Skeletal muscle cell (primary cell): ENCODE measurements around the gene CDCA5.

Experiments used
- DNase-seq: peaks from one replicate; pipeline ENCODE4 v3.0.0-alpha.2; 2010; ENCODE audit warnings: low read depth
- H3K4me3 ChIP-seq: 2 replicates; pipeline ENCODE4 v1.5.1; 2011; ENCODE audit warnings: low read depth, mild to moderate bottlenecking, control low read depth, low read length, moderate library complexity

The CDCA5 gene, protein sequence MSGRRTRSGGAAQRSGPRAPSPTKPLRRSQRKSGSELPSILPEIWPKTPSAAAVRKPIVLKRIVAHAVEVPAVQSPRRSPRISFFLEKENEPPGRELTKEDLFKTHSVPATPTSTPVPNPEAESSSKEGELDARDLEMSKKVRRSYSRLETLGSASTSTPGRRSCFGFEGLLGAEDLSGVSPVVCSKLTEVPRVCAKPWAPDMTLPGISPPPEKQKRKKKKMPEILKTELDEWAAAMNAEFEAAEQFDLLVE

DNA sequence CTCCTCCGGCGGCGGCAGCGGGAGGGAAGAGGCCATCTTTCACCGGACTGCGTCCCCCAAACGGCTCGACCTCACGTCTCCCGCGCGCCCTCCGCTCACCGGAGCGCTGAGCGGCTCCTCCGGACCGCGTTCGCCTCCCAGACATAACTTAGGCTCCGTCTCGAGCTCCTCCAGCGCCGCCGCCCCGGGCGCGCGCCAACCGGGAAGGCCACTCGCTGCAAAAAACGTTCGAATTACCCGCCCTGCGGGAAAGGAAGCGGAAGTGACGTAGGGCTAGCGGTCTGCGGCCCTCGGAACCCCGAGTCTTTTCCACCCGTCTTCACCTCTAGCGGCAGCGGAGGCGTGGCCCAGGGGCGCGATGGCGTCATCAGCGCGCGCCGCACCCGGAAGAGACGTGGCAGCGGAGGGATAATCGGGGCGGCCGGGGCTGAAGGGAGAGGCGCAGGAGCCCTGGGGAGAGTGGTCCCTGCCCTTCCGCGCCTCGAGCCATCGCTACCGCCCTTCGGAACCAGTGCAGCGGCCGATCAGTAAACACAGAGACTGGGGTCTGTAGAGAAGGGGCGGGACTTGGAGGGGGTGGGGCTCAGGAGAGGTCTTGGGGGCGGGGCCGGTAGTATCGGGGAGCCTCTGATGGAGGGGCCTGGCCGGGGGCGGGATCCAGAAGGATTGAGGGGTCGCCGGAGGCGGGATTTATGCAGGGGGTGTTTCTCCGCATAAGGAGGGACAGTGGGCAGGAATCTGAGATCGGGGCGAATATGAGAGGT, at the start of gene CDCA5, which contains the start of gene ZFPL1:
Gene CDCA5 (minus strand): TSS at position 207 of the 764 bp plus-strand sequence. CDS start 62 bp downstream, at position 145.
Gene ZFPL1 (plus strand): TSS at position 389 of the 764 bp plus-strand sequence. CDS start 477 bp downstream, outside the sequence.
- peak within 1 kb of the TSS; percentile 92 for H3K4me3 ChIP-seq
- peak; percentile 84 for DNase-seq

GRCh38 chr11:65132988-65133700, 49.3 kb upstream of the CDCA5 start:
- H3K4me3 ChIP-seq: peak overlapping the region; percentile 95
- DNase-seq: no peak

DNA sequence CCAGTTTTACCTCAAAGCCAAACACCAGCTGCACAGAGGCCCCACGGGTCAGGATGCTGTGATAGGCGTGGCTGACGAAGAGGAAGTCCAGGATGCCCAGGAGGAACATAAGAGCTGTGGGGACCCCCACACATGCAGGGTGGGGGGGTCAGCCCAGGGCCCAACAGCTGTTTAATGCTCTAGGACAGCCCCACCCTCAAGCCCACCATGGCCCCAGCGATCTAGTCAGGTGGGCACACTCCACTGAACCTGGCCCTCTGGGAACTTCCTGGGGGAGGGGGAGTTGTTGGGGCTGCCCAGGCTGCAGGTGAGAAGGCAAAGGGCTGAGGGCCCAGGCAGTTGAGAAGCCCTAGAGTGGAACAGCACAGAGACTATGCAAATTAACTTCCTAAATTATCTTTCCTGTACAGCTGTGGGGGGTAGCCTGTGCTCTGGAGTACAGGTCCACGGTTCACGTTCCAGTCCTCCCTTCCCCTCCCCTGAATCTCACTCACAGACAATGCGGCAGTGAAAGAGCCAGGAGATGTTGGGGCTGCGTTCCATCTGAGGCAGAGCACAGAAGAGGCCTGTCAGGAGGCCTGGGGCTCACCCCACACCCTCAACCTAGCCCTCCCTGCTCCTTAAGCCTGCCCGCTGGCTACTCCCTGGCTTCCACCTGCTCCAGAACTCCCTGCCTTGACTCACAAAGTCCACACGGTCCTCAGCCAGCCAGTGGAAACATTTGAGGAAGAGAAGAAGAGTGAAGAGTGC, 48.6 kb upstream of the CDCA5 start:
- peak overlapping the region; percentile 95 for H3K4me3 ChIP-seq
- DNase-seq: no peak

- no peak for DNase-seq
- no peak overlapping the region for H3K4me3 ChIP-seq
Measured at GRCh38 chr11:65131895-65132237, 48.0 kb upstream of the CDCA5 start.

DNA sequence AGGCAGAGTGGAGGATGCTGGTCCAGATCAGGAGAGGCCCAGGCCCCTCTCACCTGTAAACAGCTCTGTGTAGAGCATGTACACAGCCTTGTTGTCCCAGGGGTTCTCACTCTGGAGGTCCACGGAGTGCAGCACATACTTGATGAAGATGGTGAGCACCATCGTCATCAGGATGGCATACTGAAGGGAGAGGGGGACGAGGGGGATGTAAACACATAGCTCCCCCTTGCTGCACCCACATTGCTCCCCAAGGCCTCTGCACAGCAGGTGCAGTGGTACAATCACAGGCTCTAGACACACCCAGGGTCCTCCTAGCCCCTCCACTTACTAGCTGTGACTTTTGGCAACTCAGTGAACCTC, 47.6 kb upstream of the CDCA5 start:
- H3K4me3 ChIP-seq: no peak overlapping the region
- DNase-seq: no peak

- H3K4me3 ChIP-seq: no peak overlapping the region
- DNase-seq: no peak
Measured at GRCh38 chr11:65130631-65131416, 47.0 kb upstream of the CDCA5 start.

DNA sequence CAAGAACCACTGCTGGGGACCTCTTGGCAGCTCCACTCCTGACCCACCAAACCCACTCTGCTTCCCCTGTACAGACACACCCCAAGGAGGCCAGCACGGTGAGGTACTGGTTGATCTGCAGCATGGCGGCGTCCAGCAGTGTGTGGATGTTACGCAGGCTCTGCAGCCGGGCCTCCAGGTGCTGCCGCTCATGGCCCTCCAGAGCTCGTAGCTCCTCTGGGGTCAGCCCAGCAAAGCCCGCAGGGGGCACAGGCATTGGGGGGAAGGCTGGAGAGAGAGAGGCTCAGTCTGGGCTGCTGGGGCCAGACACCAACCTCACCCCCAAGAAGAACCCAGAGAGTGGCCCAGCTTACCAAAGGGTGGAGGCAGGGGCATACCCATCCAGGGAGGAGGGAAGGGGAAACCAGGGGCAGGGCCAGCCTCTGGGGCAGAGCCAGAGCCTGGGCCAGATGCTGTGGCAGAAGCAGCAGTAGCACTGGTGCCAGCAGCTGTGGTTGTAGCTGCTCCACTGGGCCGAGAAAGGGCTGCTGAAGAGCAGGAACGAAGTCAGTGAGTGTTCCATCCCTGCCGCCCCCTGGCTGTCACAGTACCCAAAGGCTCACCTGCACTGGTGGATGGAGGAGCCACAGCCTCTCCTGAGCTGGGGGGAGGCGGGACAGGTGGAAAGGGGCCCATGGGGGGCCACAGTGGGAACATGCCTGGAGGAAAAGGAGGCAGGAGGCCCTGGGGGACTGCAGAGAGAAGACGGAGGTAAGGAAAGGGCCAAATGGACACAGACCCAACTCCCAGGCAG, 46.0 kb upstream of the CDCA5 start:
- DNase-seq: no peak

GRCh38 chr11:65128182-65129145, 44.6 kb upstream of the CDCA5 start:
- no peak overlapping the region for H3K4me3 ChIP-seq
- no peak for DNase-seq

More for the DNA sequence above, 46.0 kb upstream of the CDCA5 start:
- H3K4me3 ChIP-seq: no peak overlapping the region

DNA sequence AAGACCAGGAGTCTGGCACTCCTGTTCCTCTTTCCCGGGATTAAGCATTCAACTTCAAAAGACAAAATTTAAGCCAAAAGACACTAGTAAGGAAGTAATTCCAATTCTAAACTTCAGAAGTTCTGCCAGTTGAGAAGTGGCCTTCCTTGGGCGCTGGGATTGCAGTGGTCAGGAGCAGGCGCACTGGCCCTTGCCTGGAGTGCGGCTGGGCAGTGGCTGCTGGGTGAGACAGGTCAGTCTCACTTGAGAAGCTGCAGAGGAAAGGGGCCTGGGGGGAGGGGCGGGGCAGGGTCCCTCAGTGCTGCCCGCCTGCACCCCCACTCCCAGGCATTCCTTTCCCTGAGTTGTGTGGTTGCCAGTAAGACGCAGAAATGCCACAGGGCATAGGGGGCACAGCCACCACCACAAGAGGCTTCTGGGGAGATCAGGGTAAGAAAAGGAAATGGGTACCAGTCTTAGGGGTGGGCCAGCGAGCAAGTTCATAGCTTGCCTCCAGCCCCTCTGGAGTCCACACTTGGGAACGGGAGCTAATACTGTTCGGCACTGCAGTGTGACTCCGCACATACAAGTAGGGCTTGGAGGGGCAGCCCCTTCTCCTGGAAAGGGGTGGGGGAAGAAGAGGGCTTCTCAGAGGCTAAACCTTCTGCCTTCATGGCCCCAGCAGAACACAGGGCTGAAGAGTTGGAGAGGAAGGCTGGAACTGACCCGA, 43.8 kb upstream of the CDCA5 start:
- no peak overlapping the region for H3K4me3 ChIP-seq
- no peak for DNase-seq

DNA sequence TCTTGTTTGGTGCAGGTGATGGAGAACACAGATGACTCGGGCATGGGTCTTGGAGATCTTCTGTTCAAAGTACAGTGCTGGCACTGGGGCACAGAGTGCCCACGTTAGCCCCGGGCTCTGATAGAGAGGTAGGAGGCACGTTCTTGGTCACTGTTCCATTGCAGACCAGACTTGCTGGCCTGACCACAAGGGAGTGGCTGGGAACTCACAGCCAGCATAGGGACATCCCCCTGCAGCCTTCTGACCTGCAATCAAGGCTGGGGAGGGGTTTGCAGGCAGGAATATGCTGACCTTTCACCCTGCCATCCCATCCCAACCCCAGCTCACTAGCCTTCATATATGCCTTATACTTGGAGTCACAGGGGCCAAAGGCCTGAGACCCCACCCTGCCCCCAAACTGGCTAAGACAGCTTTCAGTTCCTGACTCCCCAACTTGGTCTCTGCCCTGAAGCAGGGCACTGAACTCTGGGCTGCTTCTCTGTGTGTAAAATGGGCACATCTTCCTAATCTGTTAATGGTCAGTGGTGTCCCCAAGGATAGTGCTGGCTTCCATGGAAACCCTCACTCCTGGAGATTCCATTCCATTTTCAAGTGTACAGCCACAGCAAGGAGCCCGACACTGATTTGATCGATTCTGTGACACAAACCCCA, 42.9 kb upstream of the CDCA5 start:
- H3K4me3 ChIP-seq: no peak overlapping the region
- DNase-seq: no peak

DNA sequence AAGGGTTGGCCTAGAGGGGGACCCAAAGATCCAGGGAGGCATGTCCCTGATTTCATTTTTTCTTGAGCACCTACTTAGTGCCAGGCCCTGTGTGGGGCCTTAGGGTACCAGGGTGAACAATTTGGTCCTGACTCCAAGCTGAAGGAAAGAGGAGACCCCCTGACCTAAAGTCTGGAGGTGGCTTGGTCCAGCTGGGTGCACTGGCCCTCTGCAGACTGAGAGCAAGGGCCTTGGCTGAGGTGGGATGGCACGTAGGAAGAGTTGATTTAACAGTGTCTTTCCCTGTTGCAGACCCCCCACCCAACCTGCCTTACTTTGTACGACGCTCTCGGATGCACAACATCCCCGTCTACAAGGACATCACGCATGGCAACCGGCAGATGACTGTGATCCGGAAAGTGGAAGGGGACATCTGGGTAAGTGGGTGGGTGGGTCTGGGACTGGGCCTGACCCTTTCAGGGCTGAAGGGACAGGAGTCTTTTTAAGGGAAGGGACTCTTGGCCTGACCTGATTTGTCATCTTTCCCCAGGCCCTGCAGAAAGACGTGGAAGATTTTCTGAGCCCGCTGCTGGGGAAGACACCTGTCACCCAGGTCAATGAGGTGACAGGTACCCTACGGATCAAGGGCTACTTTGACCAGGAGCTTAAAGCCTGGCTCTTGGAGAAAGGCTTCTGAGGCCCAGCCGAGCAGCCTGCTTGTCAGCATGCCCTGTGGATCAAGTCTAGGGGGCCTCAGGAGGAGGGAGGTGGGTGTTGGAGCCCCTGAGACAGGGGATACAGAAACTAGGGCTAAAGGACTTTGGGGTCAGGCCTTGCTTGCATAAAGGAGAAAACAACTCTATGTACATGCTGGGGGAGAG, 41.6 kb upstream of the CDCA5 start:
- no peak for DNase-seq
- H3K4me3 ChIP-seq: no peak overlapping the region

DNA sequence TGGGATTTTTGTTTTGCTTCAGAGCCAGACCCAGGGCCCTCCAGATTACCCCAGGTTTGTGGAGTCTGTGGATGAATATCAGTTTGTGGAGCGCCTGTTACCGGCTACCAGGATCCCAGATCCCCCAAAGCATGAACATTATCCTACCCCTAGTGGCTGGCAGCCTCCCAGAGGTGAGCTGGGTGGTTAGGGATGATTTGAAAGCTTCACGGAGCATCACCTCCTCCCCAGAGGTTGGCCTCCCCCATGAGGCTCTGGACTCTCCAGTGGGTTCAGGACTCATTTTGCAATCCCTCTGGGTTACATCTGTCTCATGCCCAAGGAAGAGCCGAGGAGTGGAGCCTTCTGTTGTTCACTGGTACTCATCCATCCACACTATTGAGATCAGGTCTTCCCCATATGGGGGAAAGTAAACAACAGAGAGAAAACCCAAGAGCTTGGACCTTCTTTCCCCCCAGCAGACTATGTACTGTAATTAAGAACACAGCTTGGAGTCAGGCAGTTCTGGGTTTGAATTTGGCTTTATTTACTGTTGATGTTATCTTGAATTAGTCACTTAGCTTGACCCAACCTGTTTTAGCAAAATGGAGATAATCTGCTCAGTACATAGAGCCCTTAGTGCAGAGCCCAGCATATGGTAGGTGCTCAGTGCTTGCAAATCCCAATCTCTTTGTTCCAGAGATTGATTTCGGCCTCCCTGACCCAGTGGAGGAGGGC, 40.8 kb upstream of the CDCA5 start:
- DNase-seq: no peak
- H3K4me3 ChIP-seq: no peak overlapping the region

- H3K4me3 ChIP-seq: peak within 1 kb of the TSS; percentile 96
- DNase-seq: peak; percentile 88
Measured at GRCh38 chr11:65121865-65122696, 38.2 kb upstream of the CDCA5 start, which contains the start of the genes FAU and MRPL49. TSS of gene FAU (minus strand) at chr11:65122134. CDS start at chr11:65121813, 321 bp downstream. TSS of gene MRPL49 (plus strand) at chr11:65122321. CDS start at chr11:65122347, 26 bp downstream.
